Omental fat pad (tissue), 4 donors: ENCODE data around the gene SH3BP1. TPM values are rescaled to one million over a fixed set of nuclear protein-coding genes. Genes with fewer than 3 reads are reported as not detected.
"Not testable (repeated sequence)": the region's sequence is repeated elsewhere in the genome, so short reads cannot be mapped to it uniquely, and the experiment has no call there.

Experiments used
- ATAC-seq: fragments of 150-250 bp; one replicate; pipeline ENCODE4 v1.9.1; 2016; ENCODE audit warnings: mild to moderate bottlenecking, moderate library complexity; ENCODE audit not compliant: low FRiP score
- DNase-seq: peaks from one replicate; pipeline ENCODE4 v3.0.0-alpha.2; 2019; ENCODE audit warnings: low spot score
- CTCF ChIP-seq, 3 donors: fragments of 450-650 bp; IDR thresholded peaks; one replicate each; pipeline ENCODE4 v1.5.1; 2016 to 2017; ENCODE audit warnings: antibody characterized with exemption in 3 of 3, mild to moderate bottlenecking in 3 of 3, moderate library complexity in 2 of 3
- total RNA-seq, 4 donors: library from RNA; depleted of rRNA; stranded (reverse); fragments of >200 nt; gene quantifications; one replicate each; pipeline ENCODE4 v1.1.0, GENCODE V29; 2016

SH3BP1 gene
- total RNA-seq, 4 donors from 2014 or later: 3.6 to 11.5 (median 8.2) TPM

GRCh38 chr22:37601540-37602442 is 37.7 kb upstream of the SH3BP1 start:
- peak; percentile 60 for ATAC-seq
- no peak for DNase-seq

GRCh38 chr22:37602546-37603277 is 36.8 kb upstream of the SH3BP1 start:
- not testable (repeated sequence) for ATAC-seq, DNase-seq

More at GRCh38 chr22:37601540-37602442, 37.7 kb upstream of the SH3BP1 start:
- TF ChIP-seq CTCF (IDR thresholded peaks at IDR 0.05): no peak

- no peak for ATAC-seq
- no peak for TF ChIP-seq CTCF (IDR thresholded peaks at IDR 0.05)
- no peak for DNase-seq
These were observed 35.4 kb upstream of the SH3BP1 start for GRCh38 chr22:37604074-37604473.

- no peak for ATAC-seq
- DNase-seq: no peak
- TF ChIP-seq CTCF (IDR thresholded peaks at IDR 0.05): no peak
These were observed 34.6 kb upstream of the SH3BP1 start for GRCh38 chr22:37604875-37605274.

GRCh38 chr22:37607010-37607934 is 32.2 kb upstream of the SH3BP1 start:
- TF ChIP-seq CTCF (IDR thresholded peaks at IDR 0.05): peak in 2 of 3 donors; percentile 45 to 79
- DNase-seq: peak; percentile 86
- peak; percentile 22 for ATAC-seq

- ATAC-seq (no peak), DNase-seq (no peak)
- no peak for TF ChIP-seq CTCF (IDR thresholded peaks at IDR 0.05)
These were observed 31.5 kb upstream of the SH3BP1 start for GRCh38 chr22:37607935-37608476.
